NCI-H510A (cell line): ENCODE results near the gene HUWE1.

Experiments used
- DNase-seq: peaks from one replicate; lab custom pipeline; 2025; lab: John Stamatoyannopoulos, UW

HUWE1 gene

DNA sequence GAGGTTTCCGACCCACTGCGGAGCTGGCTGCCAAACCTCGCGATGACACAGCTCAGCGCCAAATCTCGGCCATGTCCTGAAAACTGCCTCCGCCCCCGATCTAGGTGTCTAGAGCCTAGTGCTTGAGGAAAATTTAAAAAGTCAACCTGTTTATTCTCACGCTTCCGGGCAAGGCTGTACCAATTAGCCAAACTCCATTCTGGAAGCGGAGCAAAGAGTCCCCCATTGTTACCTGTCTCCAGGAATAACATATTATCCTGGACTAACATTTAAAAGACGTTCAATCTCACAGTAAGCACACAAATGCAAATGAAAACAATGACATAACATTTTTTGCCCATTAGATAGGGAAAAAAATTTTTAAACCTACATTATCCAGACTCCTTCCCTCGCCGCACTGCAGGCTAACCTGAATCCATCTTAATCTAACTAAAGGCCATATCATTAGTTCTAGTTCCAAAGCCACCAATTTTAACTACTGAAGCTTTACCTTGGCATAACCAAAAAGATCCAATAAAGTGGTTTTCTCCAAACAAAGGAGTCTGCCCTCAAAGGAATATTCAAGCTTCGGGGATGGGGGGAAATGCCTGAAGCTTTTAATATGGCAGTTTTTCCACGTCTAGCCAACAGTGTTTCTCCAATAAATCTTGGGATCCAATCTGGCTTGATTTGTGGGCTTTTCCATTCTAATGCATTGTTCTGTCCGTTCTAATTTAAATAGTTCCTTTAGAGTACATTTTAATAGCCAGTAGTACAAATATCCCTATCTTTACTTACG lies 1.9 kb downstream of the HUWE1 start:
- no peak for DNase-seq

DNA sequence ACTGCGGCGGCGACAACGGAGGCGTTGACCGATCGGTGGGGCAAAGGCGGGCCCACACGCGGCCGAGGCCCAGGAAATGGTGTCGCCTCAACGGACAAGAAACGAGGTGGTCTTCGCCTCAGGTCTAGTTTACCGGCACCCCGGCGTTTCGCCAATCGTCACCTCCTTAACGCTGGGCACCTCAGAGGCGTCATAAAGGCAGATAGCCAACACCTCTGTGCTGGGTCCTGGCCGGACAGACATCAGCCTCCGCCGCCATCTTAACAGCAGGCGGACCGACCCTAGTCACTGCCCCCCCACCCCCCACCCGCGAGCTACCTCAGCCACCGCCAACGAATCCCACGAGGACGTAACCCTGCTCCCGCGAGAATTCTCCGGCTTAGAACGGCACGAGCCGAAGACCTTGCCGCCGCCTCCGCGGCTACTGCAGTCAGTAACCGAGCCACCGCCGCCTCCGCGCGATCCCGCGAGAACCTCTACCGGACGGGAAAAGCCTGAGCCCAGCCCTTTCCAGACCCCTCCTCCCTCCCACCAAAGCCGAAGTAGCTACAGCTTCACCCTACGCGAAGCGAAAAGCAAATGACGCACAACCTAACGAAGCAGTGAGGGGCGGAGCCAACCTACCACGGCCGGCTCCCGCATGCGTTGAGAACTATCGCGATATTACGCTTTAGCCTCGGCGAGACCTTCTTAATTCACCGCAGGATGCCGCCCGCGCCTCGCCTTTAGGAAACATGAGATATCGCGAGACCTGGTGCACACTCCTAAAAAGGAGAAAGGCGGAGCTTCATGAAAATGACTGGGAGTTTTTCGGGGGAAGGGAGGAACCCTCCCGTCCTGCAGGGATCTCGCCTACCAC lies 2.7 kb downstream of the HUWE1 start:
- DNase-seq: peak; percentile 96

DNA sequence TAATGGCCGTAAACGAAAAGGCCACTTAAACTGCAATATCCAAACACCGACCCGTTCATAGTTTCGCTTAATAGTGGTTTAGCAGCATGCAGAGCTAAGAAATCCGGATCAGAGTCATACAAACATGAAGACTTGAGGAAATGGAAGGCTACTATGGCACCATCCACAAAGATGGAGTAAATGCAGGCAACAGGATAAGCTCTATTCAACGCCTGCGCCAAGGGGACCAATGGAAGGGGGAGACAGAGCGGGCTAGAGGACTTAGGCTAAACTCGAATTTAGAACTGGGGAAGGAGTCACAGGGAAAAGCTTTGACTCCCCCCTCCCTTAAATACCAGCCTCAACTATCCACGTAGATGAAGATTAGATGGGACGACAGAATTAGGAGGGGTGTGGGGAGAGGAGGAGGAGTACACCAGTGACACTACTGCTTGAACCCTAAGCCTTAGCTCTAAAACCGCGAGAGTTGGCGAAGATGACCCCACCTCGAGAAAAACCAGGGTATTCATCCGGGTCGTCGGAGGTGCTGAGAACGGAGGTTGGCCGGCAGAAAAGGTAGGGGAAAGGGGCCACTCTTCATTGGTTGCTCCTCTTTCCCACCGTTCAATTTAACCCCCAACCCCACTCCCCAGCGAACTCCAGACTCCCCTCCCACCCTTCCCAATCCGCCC lies 3.5 kb downstream of the HUWE1 start:
- DNase-seq: no peak

DNA sequence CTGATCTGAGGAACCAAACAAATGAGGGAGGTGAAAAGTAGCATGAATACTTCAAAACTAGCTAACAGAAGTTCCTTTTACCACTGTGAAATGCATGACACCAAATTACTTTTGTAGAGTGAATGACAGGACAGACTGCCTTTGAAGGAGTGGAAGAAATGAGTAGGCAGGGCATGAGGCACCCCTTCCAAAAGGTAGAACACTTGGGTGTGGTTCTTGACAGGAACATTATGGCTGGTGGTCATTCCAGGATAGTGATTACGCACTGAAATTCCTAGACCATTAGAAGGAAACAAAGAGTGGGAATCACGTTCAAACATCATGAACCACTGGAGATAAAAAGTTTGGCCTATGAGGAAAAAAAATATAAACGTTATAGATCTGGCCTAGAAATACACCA lies 4.9 kb downstream of the HUWE1 start:
- DNase-seq: no peak

DNA sequence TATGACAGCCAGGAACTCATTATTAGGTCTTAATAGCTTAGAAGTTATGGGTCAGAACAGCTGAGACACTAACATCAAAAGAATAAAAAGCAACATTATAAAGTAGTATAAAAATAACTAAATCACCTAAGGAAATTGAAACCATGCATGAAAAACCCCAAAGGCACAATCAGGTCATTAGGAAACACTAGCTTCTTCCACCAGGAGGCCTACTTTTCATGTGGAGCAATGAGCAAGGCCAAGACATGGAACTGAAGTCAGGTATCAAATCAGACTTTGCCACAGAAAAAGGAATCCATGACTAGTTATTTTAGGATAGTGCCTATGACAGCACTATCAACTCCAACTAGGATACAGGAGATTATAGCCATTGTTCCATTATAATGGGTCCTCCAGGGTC lies 7.9 kb downstream of the HUWE1 start:
- no peak for DNase-seq

DNA sequence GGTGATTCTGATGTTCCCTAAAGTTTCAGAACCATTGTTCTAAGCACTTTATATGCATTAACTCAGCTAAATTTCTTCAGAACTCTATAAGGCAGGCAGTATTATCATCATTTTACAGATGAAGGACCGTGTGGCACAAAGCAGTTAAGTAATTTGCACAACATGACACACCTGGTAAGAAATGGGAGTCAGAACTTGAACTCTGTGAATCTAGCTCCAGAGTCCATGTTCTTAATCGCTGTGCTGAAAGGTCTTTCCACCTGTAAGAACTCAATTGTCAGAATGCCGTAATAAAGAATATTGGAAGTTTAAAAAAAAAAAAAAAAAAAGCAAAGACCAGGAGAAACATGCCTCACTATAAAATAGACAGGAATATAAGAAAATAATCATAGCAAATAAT lies 9.2 kb downstream of the HUWE1 start:
- DNase-seq: no peak

DNA sequence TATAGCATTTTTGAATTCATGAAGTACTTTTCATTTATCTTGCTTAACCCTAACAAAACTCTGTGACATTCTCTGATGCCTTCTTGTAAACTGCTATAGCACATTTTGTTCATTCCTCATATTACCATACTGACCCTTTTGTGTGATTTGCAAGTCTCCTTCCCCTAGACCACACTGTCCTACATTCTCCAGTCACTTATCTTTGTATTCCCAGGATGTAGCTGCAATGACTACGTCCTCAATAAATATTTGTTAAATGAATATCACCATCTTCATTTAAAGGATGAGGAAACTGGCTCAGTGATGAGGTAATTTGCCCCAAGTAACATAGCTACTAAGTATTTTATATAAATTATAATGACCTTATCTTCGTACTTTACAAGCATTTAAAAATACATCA lies 11.9 kb downstream of the HUWE1 start:
- no peak for DNase-seq

DNA sequence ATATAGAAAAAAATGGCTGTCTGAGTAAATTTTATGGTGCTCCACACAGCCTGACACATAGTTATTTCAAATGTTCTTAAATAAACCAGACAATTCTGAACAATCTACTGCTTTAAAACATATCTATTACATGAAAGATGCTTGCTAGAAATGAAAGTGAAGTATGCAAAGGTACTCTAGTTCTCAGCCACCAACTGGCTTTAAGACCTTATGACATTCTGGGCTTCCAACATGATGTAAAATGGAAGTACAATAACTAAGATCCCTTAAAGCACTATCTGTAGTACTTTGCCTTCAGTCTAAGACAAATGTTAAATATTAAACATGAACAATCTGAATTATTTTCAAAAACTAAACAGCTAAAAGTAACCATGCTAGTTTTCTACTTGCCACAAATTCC lies 17.3 kb downstream of the HUWE1 start:
- DNase-seq: no peak

DNA sequence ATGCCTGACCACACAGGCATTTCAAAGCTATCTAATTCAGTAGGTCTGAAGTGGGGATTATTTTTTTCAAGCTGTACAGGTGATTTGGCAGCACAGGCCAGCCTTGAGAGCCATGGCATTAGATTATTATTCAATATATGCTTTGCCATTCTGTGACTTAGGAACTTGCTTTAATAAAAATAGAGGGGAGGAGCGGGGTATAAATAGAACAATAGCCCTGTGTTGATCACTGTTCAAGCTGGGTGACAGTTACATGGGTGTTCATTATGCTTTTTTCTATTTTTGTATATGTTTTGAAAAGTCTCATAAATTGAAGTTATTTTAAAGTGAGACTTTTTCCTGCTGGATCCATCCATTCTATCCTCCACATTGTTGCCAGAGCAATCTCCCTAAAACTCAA lies 20.3 kb downstream of the HUWE1 start:
- no peak for DNase-seq

DNA sequence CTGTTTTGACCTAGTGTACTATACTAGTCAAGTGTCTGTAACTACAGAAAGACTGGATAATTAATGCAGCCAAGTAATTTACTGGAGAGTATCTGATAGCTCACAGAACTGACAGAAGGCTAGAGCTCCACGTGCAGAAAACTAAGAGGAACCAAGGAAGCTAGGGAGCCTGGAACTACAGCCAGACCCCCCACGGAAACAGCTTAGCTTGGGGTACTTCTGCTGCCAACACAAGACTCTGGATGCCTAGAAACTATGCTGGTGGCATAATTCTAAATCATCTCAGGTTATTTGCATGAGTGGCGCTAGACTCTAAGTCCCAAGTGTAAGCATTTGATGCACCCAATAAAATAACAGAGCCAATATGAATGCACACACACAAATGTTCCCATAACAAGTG lies 26.5 kb downstream of the HUWE1 start:
- DNase-seq: no peak

DNA sequence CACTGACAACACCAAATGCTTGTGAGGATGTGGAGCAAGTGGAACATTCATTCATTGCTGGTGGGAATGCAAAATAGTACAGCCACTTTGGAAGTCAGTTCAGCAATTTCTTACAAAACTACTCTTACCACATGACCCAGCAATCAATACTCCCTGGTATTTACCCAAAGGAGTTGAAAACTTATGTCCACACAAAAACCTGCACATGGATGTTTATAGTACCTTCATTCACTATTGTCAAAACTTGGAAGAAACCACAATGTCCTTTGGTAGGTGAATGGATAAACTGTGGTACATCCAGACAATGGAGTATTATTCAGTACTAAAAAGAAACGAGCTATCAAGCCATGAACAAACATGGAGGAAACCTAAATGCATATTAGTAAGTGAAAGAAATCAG lies 27.5 kb downstream of the HUWE1 start:
- no peak for DNase-seq

DNA sequence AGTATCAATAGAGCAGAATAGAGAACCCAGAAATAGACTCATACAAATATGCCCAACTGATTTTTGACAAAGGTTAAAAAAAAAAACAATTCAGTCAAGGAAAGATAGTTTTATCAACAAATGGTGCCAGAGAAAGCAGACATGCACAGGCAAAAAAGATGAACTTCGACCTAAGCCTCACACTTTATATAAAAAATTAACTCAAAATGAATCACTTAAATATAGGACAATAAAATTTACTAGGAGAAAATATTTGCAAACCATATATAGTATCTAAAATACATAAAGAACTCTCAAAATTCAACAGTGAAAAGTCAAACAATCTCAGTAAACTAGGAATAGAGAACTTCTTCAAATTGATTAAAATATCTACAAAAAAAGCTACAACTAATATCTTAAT lies 29.7 kb downstream of the HUWE1 start:
- DNase-seq: no peak

DNA sequence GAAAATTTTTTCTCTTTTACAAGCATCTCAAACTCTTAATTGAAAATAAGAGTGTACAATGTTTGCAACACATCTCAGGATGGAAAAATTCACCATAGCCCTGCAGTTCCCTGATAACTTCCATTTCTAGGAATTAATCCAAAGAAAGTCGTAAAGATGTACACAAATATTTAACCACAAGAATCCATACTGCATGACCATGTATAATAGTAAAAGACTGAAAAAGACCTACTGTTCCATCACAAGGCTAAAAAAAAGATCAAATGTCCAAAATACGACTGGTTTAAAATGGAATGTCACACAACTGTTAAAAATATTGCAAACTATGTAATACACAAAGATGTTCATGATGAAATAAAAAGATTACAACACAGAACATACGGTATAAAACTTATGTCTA lies 32.1 kb downstream of the HUWE1 start:
- DNase-seq: no peak

DNA sequence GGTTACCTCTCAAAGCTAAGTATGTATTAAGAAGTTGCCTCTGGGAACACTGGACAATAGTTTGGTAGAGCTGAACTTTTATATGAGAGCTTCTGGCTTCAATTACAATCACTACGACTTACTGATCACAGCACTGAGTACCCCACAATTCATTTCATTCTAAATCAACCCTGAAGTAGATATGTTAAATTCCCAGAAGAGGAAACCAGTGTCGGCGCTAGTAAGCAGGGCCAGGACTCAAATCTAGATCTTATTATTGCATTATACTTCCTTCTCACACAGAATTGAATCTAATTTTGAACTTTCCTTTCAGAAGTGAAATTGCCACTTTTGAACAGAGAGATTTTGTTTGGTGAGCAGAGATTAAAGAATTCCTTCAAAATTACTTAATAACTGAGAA lies 41.8 kb downstream of the HUWE1 start:
- no peak for DNase-seq

DNA sequence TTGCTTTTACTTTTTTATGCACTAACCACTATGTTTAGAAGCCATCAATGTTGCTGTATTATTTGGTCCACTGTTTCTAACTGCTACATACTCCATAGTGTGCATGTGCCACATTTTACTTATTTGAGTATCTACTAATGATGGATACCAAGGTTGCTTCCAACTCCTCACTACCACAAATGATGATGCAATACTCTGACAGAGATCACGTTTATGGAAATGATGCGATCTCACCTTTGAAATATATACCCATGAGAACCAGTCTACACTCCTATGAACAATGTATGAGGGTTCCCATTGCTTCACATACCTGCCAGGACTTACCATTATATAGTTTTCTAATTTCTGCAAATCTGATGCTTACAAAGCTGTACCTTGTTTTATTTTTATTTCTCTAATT lies 44.2 kb downstream of the HUWE1 start:
- DNase-seq: no peak

DNA sequence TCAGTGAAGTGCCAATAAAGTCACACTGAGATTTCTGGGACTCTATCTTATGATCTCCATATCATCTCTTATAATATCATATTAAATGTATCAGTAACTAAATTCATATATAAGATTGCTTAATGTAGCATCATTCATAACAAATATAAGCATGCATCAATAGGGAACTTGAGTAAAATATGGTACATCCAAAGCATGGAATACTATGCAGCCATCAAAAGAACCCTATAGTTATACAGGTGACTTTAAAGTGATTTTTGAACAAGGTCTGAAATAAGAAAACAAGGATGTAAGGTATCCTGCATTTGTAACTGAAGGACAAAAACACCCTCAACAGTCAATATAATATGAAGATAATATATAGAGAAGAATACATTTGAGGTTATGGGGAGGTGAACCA lies 47.3 kb downstream of the HUWE1 start:
- no peak for DNase-seq

DNA sequence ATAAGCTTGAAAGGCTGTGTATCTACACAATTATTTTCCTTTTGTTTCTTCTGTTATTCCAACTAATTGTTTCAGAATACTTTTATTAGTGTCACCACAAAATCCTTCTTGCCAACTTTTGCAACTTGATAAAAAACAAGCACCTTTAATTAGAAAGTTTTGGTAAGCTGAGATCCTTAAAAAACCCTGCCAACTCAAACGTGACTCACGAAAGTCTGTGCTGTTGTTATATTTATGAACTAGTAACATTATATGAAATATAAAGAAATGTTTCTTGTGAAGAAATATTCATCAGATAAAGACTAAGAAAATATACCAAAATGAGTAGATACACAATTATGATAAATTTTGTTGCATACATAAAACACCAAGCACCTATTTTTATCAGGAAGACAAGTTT lies 49.0 kb downstream of the HUWE1 start:
- DNase-seq: no peak

DNA sequence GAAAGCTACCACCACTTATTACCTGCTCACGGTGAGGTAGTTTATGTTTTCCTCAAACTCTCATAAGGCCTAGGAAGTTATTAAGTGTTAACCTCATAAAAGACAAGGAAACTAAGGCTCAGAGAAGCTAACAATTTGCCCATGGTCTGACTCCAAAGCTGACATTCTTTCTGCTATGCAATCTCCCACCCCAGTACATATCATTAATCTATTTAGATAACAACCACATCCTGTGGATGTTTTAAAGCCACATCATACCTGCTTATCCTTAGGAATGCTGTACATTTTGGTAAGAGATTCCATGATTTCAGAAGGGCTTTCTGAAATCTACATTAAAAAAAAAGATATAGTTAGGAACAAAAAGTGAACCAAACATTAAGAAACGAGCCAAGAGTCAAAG lies 55.4 kb downstream of the HUWE1 start:
- no peak for DNase-seq

DNA sequence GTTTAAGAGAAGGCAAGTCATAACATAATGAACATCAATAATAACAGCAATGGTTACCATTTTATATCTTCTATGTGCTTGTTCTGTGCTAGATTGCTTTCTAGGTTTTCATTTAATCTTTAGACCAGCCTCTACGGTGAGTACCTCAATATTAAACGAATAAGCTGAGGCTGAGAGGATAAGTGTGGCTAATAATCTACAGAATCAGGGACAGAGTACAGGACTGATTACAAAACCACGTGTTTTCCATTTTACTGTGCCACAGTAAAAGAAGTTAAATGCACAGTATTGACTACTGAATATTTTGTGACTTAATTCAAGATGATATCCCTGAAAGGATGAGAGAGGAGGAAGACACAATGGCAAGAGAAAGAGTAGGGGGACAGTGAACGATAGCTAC lies 56.3 kb downstream of the HUWE1 start:
- no peak for DNase-seq

DNA sequence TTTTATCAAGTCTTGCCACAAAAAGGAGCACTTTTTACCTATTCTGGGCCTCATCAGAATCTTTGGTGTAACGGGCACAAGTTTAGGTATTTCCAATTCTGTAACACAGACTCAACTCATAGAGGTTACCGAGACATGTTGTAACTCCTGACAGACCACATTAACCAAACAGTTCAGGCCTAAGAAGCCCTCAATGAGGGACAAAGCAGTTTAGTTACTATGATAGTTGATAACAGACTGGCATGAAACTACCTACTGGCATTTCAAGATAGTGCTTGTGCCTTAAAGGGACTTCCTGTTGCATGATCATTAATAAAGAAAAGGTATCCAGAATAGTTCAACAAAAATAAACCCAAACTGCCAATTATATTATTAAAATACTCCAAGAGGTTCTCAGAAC lies 64.1 kb downstream of the HUWE1 start:
- no peak for DNase-seq

DNA sequence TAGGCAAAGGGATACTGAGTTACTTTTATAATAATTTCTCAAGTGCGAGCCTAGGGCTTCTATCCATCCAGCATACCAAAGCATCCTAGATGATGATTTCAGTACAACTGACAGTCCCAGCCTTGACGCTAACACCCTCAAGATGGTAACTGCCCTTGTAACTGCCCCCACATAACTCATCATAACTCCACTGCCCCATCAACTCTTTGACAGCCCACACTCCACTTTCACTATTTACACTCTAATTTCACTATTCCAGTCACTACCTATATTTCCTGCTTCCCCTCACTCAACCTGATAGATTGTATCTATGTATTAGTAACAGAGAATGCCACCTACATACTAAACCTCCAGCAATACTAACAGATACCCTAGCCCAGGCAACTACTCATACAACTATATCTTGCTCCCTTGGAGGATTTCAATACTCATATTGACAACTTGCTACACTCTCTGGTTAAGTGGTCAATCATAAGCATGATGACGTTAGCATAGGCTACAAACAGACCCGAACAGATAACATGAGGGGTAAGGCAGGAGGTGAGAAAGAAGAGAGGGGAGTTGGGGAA lies 65.0 kb downstream of the HUWE1 start:
- no peak for DNase-seq

DNA sequence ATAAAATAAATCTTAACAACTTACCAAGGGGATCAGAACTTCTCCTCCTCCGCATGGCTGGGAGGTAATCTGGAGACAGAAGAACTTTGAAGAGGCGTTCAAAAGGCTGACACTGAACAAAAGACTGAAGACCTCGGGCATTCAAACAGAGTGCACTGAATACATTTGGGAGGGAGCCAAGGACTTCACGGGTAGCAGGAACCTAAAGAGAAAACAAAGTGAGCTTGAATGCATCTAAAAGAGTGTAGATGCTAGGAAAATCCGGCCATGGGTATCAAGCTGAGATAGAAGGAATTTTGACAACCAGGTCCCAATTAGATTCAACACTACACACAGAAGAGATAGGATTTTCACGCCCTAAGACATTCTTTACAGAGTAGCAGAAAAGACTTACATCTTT lies 69.6 kb downstream of the HUWE1 start:
- DNase-seq: no peak

DNA sequence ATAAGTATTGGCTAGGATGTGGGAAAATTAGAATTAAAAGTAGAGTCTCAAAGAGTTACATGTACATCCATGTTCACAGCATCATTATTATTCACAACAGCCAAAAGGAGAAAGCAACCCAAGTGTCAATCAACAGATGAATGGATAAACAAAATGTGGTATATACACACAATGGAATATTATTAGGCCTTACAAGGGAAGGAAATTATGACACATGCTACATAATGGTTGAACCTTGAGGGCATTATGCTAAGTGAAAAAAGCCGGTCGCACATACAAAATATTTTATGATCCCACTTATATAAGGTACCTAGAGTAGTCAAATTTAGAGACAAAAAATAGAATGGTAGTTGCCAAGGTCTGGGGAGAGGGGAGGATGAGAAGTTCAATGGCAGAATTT lies 80.1 kb downstream of the HUWE1 start:
- no peak for DNase-seq
